Measurements from ENCODE around the gene ZFHX3.

DNA sequence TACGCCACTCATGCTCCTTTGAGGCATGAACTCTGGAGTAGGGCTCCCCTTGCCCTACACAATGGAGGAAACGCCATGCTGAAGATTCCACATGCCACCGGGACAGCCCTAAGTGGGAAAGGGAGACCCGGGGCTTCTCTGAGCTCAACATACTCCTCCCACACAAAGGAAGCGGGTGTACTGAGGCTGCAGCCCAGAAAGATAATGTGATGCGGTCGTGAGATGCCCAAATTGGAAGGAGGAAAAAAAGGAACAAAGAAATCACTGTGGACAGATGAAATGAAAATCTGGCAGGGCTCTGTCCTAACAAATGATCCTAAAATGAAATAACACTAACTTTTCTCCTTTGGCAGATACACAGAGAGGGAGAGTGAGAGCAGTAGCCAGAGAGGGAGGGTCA is 182.1 kb downstream of the ZFHX3 start:
- TF ChIP-seq EZH2 (IDR thresholded peaks at IDR 0.05; ENCODE audit: insufficient read depth, poor library complexity, severe bottlenecking), result no peak
- no peak for TF ChIP-seq EZH2phosphoT487 (IDR thresholded peaks at IDR 0.05; ENCODE audit: insufficient read depth, low read depth)

Data from GM23248 (cell line).